ENCODE data around the gene APOBEC3G.

APOBEC3G gene

DNA sequence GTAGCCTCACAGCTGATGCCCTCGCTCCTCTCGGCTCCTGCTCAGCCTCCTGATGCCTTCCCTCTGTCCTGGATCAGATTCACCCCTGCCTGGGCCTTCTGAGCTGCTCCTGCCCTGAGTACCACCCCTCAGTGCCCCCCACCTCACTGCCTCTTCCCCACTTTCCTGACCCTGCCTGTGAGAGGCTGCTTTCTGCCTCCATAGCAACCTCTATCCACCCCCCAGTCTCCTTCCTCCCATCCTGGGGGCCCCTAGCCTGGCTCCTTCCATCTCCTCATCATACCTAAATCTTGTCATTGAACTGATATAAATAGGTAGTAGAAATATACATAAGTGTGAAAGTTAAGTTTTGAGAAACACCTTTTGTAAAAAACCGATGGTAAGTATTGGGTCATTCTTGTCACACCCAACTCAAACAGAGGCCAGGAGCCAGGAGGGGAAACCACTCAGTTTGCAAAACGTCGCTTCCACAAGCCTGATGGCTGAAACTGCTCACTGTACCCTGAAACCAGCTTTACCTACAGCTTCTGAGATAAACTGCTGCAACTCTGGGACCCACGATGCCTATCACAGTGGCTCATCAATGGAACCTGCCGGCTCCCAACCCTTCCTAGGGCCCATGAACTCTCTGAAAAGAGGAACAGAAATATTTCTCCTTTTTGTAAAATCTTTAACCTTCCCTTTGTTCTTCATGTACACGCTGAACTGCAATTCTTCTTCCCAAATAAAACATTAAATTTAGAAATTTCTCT, 15.2 kb downstream of the APOBEC3G start:
- DNase-seq: no peak

- no peak for DNase-seq
Measured at GRCh38 chr22:39094717-39095389, 17.8 kb downstream of the APOBEC3G start.

DNA sequence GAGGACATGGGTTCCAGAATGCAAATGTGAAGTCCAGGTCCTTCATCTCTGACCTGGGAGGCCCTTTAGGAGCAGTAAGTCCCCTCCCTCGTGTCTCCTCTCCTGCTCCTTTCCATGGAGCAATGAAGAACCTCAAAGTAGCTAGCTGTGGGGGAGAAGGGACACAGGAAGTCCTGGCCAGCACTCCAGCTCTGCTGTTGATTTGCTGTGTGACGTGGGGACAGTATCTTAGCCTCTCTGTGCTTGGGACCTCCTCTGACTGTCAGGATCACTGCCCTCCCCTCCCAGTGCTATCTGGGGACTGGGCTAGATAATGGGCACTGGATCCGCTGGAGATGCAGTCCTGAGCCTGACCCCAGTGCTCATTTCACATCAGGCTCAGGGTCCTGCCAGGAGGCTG, 18.9 kb downstream of the APOBEC3G start:
- no peak for DNase-seq

- no peak for DNase-seq
Measured at GRCh38 chr22:39097098-39098020, 20.3 kb downstream of the APOBEC3G start, which contains the start of gene APOBEC3H. TSS of gene APOBEC3H (plus strand) at chr22:39097244. CDS start at chr22:39100279, 3,035 bp downstream.

DNA sequence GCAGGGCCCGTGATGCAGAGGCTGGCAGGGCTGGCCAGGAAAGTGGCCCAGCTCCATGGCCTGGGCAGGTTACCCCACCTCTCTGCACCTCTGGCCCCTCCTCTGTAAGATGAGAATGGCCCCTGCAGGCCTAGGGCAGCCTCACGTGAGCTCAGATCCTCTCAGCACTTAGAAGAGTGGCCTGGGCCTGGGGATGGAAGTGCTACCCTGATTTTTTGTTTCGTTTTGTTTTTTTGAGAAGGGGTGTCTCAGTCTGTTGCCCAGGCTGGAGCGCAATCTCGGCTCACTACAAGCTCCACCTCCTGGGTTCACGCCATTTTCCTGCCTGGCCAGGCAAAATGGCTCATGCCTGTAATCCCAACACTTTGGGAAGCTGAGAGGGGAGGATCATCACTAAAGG, 21.0 kb downstream of the APOBEC3G start:
- DNase-seq: no peak

- no peak for DNase-seq
Measured at GRCh38 chr22:39098576-39098975, 21.5 kb downstream of the APOBEC3G start.

DNA sequence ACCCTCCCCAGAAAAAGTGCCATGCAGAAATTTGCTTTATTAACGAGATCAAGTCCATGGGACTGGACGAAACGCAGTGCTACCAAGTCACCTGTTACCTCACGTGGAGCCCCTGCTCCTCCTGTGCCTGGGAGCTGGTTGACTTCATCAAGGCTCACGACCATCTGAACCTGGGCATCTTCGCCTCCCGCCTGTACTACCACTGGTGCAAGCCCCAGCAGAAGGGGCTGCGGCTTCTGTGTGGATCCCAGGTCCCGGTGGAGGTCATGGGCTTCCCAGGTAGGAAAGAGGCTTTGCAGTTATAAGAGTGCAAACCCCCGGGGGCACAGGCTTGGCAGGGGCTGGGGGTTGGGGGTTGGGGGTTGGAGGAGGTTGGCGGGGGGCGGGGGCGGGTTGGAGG, 24.2 kb downstream of the APOBEC3G start:
- no peak for DNase-seq

DNA sequence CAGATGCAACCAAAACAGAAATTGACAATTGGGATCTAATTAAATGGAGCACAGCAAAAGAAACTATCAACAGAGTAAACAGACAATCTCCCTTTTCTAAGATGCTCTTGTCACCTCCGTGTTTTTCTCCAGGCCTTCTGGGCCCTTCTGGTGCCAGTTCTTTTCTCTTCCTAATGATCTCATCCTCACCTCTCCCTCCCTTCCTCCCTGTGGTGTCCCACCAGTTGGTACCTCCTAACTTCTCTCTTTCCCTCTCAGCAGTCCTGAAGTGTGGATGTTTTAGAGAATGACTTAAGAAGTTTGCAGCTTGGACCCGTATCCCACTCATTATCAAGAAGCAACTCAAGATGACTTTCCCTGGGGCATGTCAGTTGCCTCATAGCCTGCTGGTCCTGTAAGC, 26.4 kb downstream of the APOBEC3G start:
- DNase-seq: no peak

GRCh38 chr22:39106326-39106725, 29.3 kb downstream of the APOBEC3G start:
- DNase-seq: no peak

GRCh38 chr22:39108487-39108886, 31.4 kb downstream of the APOBEC3G start:
- DNase-seq: no peak

DNA sequence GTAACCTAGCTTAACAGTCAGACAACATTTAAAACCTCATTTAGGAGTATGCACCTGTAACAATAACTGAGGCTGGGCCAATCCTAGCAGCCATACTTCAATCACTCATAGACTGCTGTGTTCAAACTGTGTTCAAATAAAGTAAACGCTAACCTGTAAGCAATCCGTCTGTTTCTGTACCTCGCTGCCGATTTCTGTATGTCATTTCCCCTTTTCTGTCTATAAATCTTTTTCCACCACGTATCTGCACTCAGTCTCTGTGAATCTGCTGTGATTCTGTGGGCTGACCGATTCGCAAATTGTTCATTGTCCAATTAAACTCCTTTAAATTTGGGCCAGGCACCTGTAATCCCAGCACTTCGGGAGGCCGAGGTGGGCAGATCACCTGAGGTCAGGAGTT, 32.3 kb downstream of the APOBEC3G start:
- DNase-seq: no peak

- DNase-seq: no peak
Measured at GRCh38 chr22:39110631-39111561, 33.8 kb downstream of the APOBEC3G start.

GRCh38 chr22:39114112-39114511, 37.0 kb downstream of the APOBEC3G start:
- DNase-seq: no peak

DNA sequence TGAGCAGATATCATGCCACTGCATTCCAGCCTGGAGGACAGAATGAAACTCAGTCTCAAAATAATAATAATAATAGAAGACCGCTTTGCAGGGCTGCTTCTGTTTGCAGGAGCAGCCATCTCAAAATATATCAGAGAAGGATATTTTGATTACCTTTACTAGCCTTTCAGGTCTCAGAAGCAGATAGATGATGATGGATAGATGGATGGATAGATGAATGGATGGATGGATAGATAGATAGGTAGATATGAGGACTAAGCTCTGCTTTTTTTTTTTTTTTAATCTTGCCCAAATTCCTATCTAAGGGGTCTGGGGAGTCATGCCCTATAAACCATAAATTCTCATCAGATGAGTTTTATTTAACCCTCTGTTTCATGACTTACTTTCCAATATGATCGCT, 38.5 kb downstream of the APOBEC3G start:
- no peak for DNase-seq

- DNase-seq: no peak
Measured at GRCh38 chr22:39115977-39116621, 39.0 kb downstream of the APOBEC3G start.

DNA sequence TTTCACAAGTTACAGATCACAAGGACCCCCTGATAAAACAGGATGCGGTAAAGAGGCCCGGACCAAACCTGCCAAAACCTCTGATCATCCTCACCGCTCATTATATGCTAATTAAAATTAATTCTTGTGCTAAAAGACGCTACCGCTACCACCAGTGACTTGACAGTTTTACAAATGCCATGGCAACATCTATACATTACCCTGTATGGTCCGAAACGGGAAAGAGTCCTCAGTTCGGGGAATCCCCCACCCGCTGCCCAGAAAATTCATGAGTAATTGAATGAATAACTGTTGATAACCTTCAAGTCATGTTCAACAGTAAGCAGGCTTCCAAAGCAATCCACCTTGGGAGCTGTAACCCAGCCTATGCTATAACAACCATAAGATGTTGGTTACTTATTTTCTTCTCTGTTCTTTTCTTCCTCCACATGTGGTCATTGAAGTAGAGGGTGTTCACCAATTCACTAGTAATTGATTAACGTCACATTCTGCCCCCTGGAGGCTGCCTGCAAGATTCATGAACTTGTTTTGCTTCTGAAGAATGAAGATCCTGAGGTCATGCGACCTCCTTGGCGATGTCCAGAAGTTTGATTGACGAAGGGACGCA, 40.6 kb downstream of the APOBEC3G start:
- DNase-seq: peak in 1 of 2 experiments; percentile 32

- no peak for DNase-seq
Measured at GRCh38 chr22:39120983-39121382, 43.9 kb downstream of the APOBEC3G start.

DNA sequence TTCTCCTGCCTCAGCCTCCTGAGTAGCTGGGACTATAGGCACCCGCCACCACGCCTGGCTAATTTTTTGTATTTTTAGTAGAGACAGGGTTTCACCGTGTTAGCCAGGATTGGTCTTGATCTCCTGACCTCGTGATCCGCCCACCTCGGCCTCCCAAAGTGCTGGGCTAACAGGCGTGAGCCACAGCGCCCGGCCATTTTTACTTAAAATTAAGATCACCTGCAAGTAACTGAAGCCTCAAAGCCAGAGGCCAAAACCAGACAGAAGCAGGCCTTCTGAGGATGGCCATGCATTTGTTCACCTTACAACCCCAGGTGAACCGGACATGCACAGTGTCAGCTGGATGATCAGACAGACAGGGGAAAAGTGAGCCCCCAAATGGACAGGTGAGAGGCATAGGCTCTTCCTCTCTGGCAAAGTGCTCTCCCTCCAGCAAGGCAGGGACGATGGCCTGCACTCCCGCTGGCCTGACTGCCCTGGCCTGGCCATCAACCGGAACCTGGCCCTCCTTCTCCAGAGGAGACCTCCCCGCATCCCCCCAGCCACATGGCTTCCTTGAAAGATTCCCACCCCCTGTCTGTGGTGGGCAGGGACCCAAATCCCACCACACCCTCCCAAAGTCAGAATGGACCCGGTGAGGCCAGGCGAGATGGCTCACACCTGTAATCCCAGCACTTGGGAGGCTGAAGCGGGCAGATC, 45.8 kb downstream of the APOBEC3G start:
- DNase-seq: no peak

GRCh38 chr22:39123751-39124581, 46.9 kb downstream of the APOBEC3G start:
- DNase-seq: no peak

GRCh38 chr22:39125622-39126021, 48.5 kb downstream of the APOBEC3G start:
- no peak for DNase-seq

Data from NCI-H446 (cell line).